ENCODE data around the gene LTBP2. TPM values are rescaled to one million over a fixed set of nuclear protein-coding genes. Genes with fewer than 3 reads are reported as not detected.
A peak's percentile ranks its signal among the peaks of the same experiment; 100 is the strongest.

Gene LTBP2
- total and polyA plus RNA-seq, 5 experiments from 2014 or later, result 0.06 to 0.65 (median 0.55) TPM

GRCh38 chr14:74608959-74609611 lies 3.0 kb downstream of the LTBP2 start:
- ATAC-seq, result peak; percentile 51 to 67
- peak; percentile 64 to 93 (median 84) for DNase-seq
- H3K4me1 Mint-ChIP-seq, result peaks cover 15 to 30% (median 21%) of the 10 kb centered on the region in 4 donors
- peak overlapping the region in 7 of 10 donors; percentile 2 to 81 (median 40) for H3K27ac Mint-ChIP-seq
- H3K27me3 Mint-ChIP-seq, result peaks cover 0 to 4% (median 0%) of the 10 kb centered on the region in 5 donors
- no peaks in the 10 kb centered on the region for H3K36me3 Mint-ChIP-seq
- no peaks in the 10 kb centered on the region for H3K9me3 Mint-ChIP-seq
- H3K4me3 Mint-ChIP-seq, result peak overlapping the region in 6 of 10 donors; percentile 3 to 79 (median 26)
- POLR2A ChIA-PET, result interaction anchor here (0.6 to 1.7 kb wide), 6 partner anchors 9 to 296 kb away, joined by 3 to 16 read pairs (median 4); partner anchors contain the start of genes AREL1, FCF1 and YLPM1

GRCh38 chr14:74606727-74607126 lies 5.3 kb downstream of the LTBP2 start:
- DNase-seq (peak in 1 of 10 donors; percentile 3), ATAC-seq (no peak)
- no peak overlapping the region for H3K4me3 Mint-ChIP-seq
- H3K36me3 Mint-ChIP-seq, result no peaks in the 10 kb centered on the region
- H3K27ac Mint-ChIP-seq, result no peak overlapping the region
- POLR2A ChIA-PET, result interaction anchor here (0.7 kb wide), 1 partner anchor 109 kb away, joined by 3 read pairs; no protein-coding TSS in a partner anchor
- H3K9me3 Mint-ChIP-seq, result no peaks in the 10 kb centered on the region
- H3K4me1 Mint-ChIP-seq, result peaks cover 11 to 22% (median 15%) of the 10 kb centered on the region in 4 donors
- H3K27me3 Mint-ChIP-seq, result peaks cover 0 to 2% (median 0%) of the 10 kb centered on the region in 5 donors

GRCh38 chr14:74605531-74606223 lies 6.4 kb downstream of the LTBP2 start:
- Mint-ChIP-seq H3K27ac (no peak overlapping the region), H3K4me1 (peaks cover 11 to 19% (median 13%) of the 10 kb centered on the region in 4 donors), H3K36me3 (no peaks in the 10 kb centered on the region), H3K4me3 (no peak overlapping the region), H3K9me3 (no peaks in the 10 kb centered on the region), H3K27me3 (peaks cover 0 to 2% (median 0%) of the 10 kb centered on the region in 5 donors)
- peak in 1 of 10 donors; percentile 38 for DNase-seq
- ATAC-seq, result no peak
- POLR2A ChIA-PET, result no interaction called here

DNA sequence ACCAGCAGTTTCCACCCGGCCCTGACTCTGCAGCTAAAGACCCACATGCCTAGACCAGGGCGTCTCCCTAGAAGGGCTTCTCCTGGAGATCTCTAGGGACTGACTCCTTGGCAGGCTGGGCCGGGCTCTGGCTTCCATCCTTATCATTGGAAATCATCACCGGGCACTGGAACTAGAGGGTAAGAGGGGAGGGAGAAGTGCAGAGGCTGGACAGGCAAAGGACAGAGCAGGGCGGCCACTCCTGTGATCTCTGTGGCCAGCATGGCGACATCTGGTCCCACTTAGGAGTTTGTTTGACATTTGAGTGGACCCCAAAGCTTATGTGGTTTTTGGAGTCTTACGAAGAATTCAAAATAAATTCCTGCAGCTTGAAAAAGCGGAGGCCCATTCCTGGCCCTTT lies 7.1 kb downstream of the LTBP2 start:
- Mint-ChIP-seq H3K4me1 (peaks cover 10 to 12% (median 11%) of the 10 kb centered on the region in 4 donors), H3K27ac (peak overlapping the region in 1 of 10 donors; percentile 46), H3K36me3 (no peaks in the 10 kb centered on the region), H3K9me3 (no peaks in the 10 kb centered on the region), H3K27me3 (no peaks in the 10 kb centered on the region), H3K4me3 (no peak overlapping the region)
- POLR2A ChIA-PET, result no interaction called here
- DNase-seq (peak in 1 of 10 donors; percentile 49), ATAC-seq (no peak)

DNA sequence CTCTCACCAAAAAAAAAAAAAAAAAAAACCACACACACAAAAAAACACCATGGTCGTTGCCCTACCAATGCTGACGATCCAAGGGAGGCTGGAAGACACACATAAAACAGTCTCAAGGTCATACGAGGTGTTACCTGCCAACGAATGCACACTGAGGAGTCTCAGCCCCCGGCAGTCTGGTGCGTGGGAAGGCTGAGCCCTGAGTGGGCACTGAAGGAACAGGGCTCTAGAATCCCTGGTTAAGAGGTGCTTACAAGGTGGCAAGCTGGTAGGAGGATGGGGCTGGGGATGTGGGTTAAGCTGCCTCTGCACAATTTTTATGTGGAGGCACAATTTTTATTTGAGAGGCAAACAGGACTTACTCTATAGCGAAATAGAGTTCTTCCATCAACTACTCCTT lies 7.9 kb downstream of the LTBP2 start:
- POLR2A ChIA-PET, result no interaction called here
- Mint-ChIP-seq H3K4me3 (no peak overlapping the region), H3K4me1 (peaks cover 3 to 5% (median 4%) of the 10 kb centered on the region in 4 donors), H3K9me3 (no peaks in the 10 kb centered on the region), H3K27ac (no peak overlapping the region), H3K27me3 (no peaks in the 10 kb centered on the region), H3K36me3 (no peaks in the 10 kb centered on the region)
- DNase-seq (peak in 1 of 10 donors; percentile 19), ATAC-seq (no peak)

DNA sequence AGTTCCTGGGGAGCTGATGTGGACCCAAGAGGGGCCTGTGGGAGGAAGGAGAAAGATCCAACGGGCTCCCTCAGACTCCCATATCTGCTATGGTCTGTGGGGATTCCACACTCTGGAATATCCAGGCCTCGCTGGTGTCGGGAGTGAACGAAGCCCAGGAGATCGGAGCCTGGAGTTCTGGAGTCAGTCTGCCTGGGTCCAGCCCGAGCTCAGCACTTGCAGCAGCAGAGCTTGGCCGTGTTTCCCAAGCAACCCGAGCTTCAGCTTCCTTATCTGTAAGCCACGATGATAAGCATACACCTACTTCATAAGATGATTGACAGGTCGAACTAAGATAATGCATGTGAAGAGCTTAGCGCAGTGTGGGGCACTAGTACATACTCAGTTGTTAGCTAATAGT lies 10.1 kb downstream of the LTBP2 start:
- Mint-ChIP-seq H3K27ac (peak overlapping the region in 1 of 10 donors; percentile 22), H3K27me3 (peaks cover 0 to 1% (median 0%) of the 10 kb centered on the region in 5 donors), H3K4me3 (no peak overlapping the region), H3K4me1 (no peaks in the 10 kb centered on the region), H3K9me3 (no peaks in the 10 kb centered on the region), H3K36me3 (no peaks in the 10 kb centered on the region)
- POLR2A ChIA-PET, result no interaction called here
- ATAC-seq (no peak), DNase-seq (peak in 1 of 10 donors; percentile 22)

DNA sequence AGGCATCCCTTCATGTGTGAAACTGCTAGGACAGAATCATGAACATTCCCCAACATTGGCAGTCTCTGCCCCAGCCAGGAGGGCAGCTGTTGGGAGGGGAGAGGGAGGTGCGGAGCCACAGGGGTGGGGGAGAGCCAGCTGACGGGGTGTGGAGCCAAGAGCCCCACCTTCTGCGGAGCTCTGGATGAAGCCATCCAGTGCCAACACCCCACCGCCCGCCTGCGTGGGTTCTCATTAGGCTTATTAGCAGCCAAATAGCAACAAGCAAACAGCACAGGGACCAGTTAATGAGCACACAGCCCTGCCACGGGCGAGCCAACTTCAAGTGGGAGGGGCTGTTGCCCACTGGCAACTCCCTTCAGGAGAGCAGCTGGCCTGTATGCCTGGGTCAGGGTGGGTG lies 12.1 kb downstream of the LTBP2 start:
- Mint-ChIP-seq H3K27me3 (peaks cover 0 to 1% (median 0%) of the 10 kb centered on the region in 5 donors), H3K9me3 (no peaks in the 10 kb centered on the region), H3K4me3 (no peak overlapping the region), H3K4me1 (peaks cover 0 to 2% (median 0%) of the 10 kb centered on the region in 4 donors), H3K27ac (peak overlapping the region in 1 of 10 donors; percentile 76), H3K36me3 (no peaks in the 10 kb centered on the region)
- ATAC-seq, result no peak
- peak in 1 of 10 donors; percentile 50 for DNase-seq
- POLR2A ChIA-PET, result no interaction called here

- H3K4me3 Mint-ChIP-seq, result no peak overlapping the region
- DNase-seq, result peak in 1 of 10 donors; percentile 10
- peaks cover 0 to 2% (median 0%) of the 10 kb centered on the region in 4 donors for H3K4me1 Mint-ChIP-seq
- POLR2A ChIA-PET, result no interaction called here
- ATAC-seq, result no peak
- no peaks in the 10 kb centered on the region for H3K36me3 Mint-ChIP-seq
- H3K27me3 Mint-ChIP-seq, result peaks cover 0 to 1% (median 0%) of the 10 kb centered on the region in 5 donors
- peak overlapping the region in 1 of 10 donors; percentile 47 for H3K27ac Mint-ChIP-seq
- H3K9me3 Mint-ChIP-seq, result no peaks in the 10 kb centered on the region
Observed at GRCh38 chr14:74599321-74599761, 12.7 kb downstream of the LTBP2 start.

GRCh38 chr14:74596741-74597450 lies 15.1 kb downstream of the LTBP2 start:
- DNase-seq, result peak in 1 of 10 donors; percentile 30
- H3K4me1 Mint-ChIP-seq, result peaks cover 0 to 10% (median under 1%) of the 10 kb centered on the region in 4 donors
- H3K27ac Mint-ChIP-seq, result no peak overlapping the region
- no peak for ATAC-seq
- no peak overlapping the region for H3K4me3 Mint-ChIP-seq
- no peaks in the 10 kb centered on the region for H3K36me3 Mint-ChIP-seq
- POLR2A ChIA-PET, result interaction anchor here (0.6 kb wide), 1 partner anchor 166 kb away, joined by 3 read pairs; no protein-coding TSS in a partner anchor
- no peaks in the 10 kb centered on the region for H3K9me3 Mint-ChIP-seq
- peaks cover 0 to 3% (median 0%) of the 10 kb centered on the region in 5 donors for H3K27me3 Mint-ChIP-seq

DNA sequence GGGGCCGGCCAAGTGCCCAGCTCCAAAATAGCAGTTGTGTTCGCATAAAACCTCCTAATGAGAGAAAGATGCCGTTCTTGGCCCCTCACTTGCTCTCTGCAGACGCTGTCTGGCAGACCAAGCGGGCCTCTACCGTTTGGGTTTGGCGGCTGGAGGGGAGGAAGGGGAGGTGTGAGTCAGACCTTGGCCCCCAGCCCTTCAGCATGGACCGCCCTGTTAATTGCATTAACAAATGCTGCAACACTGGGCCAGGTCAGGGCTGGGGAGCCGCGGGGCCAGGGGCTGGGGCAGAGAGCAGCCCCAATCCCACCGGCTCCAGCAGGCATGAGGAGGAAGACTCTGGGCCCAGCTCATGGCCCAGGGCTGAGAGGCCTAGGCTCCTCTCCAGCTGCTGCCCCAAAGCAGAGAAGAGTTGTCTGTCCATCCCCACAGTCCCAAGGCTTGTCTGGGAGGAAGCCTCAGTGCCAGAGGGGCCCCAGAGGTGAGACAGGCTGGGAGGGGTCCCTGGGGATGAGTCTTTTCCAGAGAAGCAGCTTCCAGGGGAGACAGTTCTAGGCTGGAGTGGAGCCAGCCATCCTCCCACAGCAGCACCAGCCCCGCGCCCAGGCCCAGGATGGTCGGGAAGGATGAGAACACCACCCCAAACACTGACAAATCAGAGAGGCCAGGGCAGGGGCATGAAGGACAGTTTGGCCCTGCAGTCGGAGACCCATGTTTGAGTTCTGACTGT lies 16.9 kb downstream of the LTBP2 start:
- H3K36me3 Mint-ChIP-seq, result no peaks in the 10 kb centered on the region
- POLR2A ChIA-PET, result no interaction called here
- H3K9me3 Mint-ChIP-seq, result no peaks in the 10 kb centered on the region
- H3K27me3 Mint-ChIP-seq, result peaks cover 0 to 3% (median 0%) of the 10 kb centered on the region in 5 donors
- no peak overlapping the region for H3K4me3 Mint-ChIP-seq
- no peak for ATAC-seq
- DNase-seq, result peak in 1 of 10 donors; percentile 50
- no peak overlapping the region for H3K27ac Mint-ChIP-seq
- H3K4me1 Mint-ChIP-seq, result peaks cover 0 to 10% (median under 1%) of the 10 kb centered on the region in 4 donors

- Mint-ChIP-seq H3K9me3 (no peaks in the 10 kb centered on the region), H3K27me3 (peaks cover 0 to 3% (median 0%) of the 10 kb centered on the region in 5 donors), H3K36me3 (no peaks in the 10 kb centered on the region), H3K4me3 (no peak overlapping the region), H3K27ac (no peak overlapping the region), H3K4me1 (peaks cover 0 to 10% (median under 1%) of the 10 kb centered on the region in 4 donors)
- POLR2A ChIA-PET, result no interaction called here
- ATAC-seq (no peak), DNase-seq (peak in 1 of 10 donors; percentile 54)
Observed at GRCh38 chr14:74594606-74595005, 17.4 kb downstream of the LTBP2 start.

DNA sequence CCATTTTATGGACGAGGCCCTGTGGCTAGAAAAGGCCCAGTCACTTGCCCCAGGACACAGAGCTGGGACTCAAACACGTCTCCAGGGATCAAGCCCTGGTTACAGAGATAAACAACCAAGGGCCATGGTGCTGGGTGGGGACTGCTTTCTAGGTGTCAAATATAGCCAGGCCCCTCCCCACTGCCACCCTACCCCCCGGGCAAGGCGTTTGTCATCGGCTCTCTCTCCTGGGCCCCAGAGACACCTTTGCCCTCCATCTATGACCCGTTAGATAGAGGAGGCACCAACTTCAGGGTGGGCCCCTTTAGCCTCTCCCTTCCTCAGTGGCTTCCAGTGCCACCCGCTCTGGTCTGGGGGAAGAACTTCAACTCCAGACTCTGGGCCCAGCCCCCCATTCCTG lies 18.0 kb downstream of the LTBP2 start:
- POLR2A ChIA-PET, result no interaction called here
- H3K27ac Mint-ChIP-seq, result no peak overlapping the region
- peak in 1 of 10 donors; percentile 42 for DNase-seq
- ATAC-seq, result no peak
- H3K4me3 Mint-ChIP-seq, result no peak overlapping the region
- H3K36me3 Mint-ChIP-seq, result no peaks in the 10 kb centered on the region
- H3K27me3 Mint-ChIP-seq, result peaks cover 0 to 3% (median 0%) of the 10 kb centered on the region in 5 donors
- peaks cover 0 to 10% (median under 1%) of the 10 kb centered on the region in 4 donors for H3K4me1 Mint-ChIP-seq
- H3K9me3 Mint-ChIP-seq, result no peaks in the 10 kb centered on the region
